ENCODE data around the gene NSG2.

Gene NSG2

GRCh38 chr5:174097486-174098185 lies 52.1 kb downstream of the NSG2 start:
- Histone ChIP-seq H3K36me3 (ENCODE audit: control insufficient read depth in 2 of 2, insufficient read depth in 1 of 2, low read length in 2 of 2) (no peaks in the 10 kb centered on the region), H3K9me3 (ENCODE audit: control insufficient read depth, insufficient read depth, low read depth, low read length) (no peaks in the 10 kb centered on the region), H3K4me3 (ENCODE audit: low read depth, low read length) (no peak overlapping the region), H3K27ac (ENCODE audit: extremely low read depth, low read depth, low read length) (no peak overlapping the region), H3K4me1 (ENCODE audit: control insufficient read depth, insufficient read depth, low read length) (no peaks in the 10 kb centered on the region)
- CTCF ChIA-PET = no interaction called here
- POLR2A ChIA-PET = no interaction called here
- no peak for TF ChIP-seq PATZ1 (tag by site-specific recombination; IDR thresholded peaks at IDR 0.05)
- TF ChIP-seq ZNF777 (tag by site-specific recombination; IDR thresholded peaks at IDR 0.05; ENCODE audit: borderline replicate concordance) = 0 out of 2 replicates have a peak, but pooled peaks have one; percentile 36
- peak; percentile 97 for TF ChIP-seq ZSCAN4 (tag by site-specific recombination; IDR thresholded peaks at IDR 0.05)
- 0 out of 2 replicates have a peak, but pooled peaks have one; percentile 5 for TF ChIP-seq ZNF266 (tag by site-specific recombination; IDR thresholded peaks at IDR 0.05; ENCODE audit: low read depth)

- POLR2A ChIA-PET = no interaction called here
- CTCF ChIA-PET = no interaction called here
- Histone ChIP-seq H3K4me1 (ENCODE audit: control insufficient read depth, insufficient read depth, low read length) (no peaks in the 10 kb centered on the region), H3K27ac (ENCODE audit: extremely low read depth, low read depth, low read length) (no peak overlapping the region), H3K36me3 (ENCODE audit: control insufficient read depth in 2 of 2, insufficient read depth in 1 of 2, low read length in 2 of 2) (no peaks in the 10 kb centered on the region), H3K4me3 (ENCODE audit: low read depth, low read length) (no peak overlapping the region), H3K9me3 (ENCODE audit: control insufficient read depth, insufficient read depth, low read depth, low read length) (no peaks in the 10 kb centered on the region)
- no peak for TF ChIP-seq BCL11A (tag by site-specific recombination; IDR thresholded peaks at IDR 0.05; ENCODE audit: low read depth)
- no peak for TF ChIP-seq ZNF223 (tag by site-specific recombination; IDR thresholded peaks at IDR 0.05)
- no peak for TF ChIP-seq ZEB2 (tag by site-specific recombination; IDR thresholded peaks at IDR 0.05)
- TF ChIP-seq ZNF624 (tag by site-specific recombination; IDR thresholded peaks at IDR 0.05) = no peak
- TF ChIP-seq ZNF221 (tag by site-specific recombination; IDR thresholded peaks at IDR 0.05; ENCODE audit: borderline replicate concordance) = no peak
- TF ChIP-seq ZNF140 (tag by site-specific recombination; IDR thresholded peaks at IDR 0.05) = no peak
- TF ChIP-seq HOXD13 (CRISPR knock-in tag; IDR thresholded peaks at IDR 0.05; ENCODE audit: borderline replicate concordance) = no peak
- TF ChIP-seq ZNF18 (tag by site-specific recombination; IDR thresholded peaks at IDR 0.05) = no peak
- no peak for TF ChIP-seq ZBTB6 (tag by site-specific recombination; IDR thresholded peaks at IDR 0.05)
- TF ChIP-seq GLIS2 (tag by site-specific recombination; IDR thresholded peaks at IDR 0.05) = no peak
Measured at GRCh38 chr5:174098694-174099093, 53.2 kb downstream of the NSG2 start.

GRCh38 chr5:174100490-174100889 lies 55.0 kb downstream of the NSG2 start:
- Histone ChIP-seq H3K4me3 (ENCODE audit: low read depth, low read length) (no peak overlapping the region), H3K27ac (ENCODE audit: extremely low read depth, low read depth, low read length) (no peak overlapping the region), H3K4me1 (ENCODE audit: control insufficient read depth, insufficient read depth, low read length) (no peaks in the 10 kb centered on the region), H3K36me3 (ENCODE audit: control insufficient read depth in 2 of 2, insufficient read depth in 1 of 2, low read length in 2 of 2) (no peaks in the 10 kb centered on the region), H3K9me3 (ENCODE audit: control insufficient read depth, insufficient read depth, low read depth, low read length) (no peaks in the 10 kb centered on the region)
- ChIA-PET CTCF (interaction anchor here (0.5 to 1.4 kb wide), 2 partner anchors 211 to 601 kb away, joined by 3 to 6 read pairs; no protein-coding TSS in a partner anchor), POLR2A (no interaction called here)
- TF ChIP-seq GLIS1 (tag by site-specific recombination; IDR thresholded peaks at IDR 0.05) = no peak
- TF ChIP-seq ZNF707 (tag by site-specific recombination; IDR thresholded peaks at IDR 0.05) = no peak
- TF ChIP-seq ZNF24 (tag by site-specific recombination; IDR thresholded peaks at IDR 0.05) = no peak
- TF ChIP-seq ZSCAN18 (tag by site-specific recombination; IDR thresholded peaks at IDR 0.05) = no peak
- no peak for TF ChIP-seq ZNF146 (tag by site-specific recombination; IDR thresholded peaks at IDR 0.05)
- no peak for TF ChIP-seq CTCF (tag by site-specific recombination; IDR thresholded peaks at IDR 0.05)
- TF ChIP-seq ZBTB26 (tag by site-specific recombination; optimal IDR thresholded peaks at IDR 0.05) = no peak

Measured in HEK293 (cell line).